Measurements from ENCODE around the gene RNF223.

DNA sequence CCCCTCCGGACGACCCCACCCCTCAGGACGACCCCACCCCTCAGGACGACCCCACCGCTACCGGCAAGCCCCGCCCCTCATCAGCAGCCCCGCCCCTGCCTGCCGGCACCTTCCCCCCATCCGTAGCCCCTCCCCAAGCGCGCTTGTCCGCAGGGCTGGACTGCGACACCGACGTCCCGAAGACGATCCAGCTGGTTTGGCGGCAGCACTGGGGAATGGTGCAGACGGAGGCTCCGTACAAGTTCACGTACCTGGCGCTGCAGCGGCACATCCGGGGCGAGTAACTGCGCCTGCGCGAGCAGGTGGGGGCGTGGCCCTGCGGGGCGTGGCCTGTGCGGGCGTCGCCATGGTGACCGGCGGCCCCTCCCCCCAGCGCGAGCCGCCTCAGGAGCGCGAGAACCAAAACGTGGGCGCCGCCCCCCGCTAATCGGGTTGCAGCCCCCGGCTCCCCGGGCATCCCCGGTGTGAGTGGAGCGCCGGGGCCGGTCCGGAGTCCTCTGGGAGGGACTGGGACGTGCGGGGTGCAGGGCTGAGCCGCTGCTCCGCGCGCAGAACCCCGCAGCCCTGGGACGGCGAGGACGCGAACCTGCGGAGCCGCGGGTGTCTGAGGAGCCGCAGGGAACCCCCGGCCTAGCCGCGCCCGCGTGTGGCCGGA lies 4.9 kb downstream of the RNF223 start:
- TF ChIP-seq, protein P1, sequence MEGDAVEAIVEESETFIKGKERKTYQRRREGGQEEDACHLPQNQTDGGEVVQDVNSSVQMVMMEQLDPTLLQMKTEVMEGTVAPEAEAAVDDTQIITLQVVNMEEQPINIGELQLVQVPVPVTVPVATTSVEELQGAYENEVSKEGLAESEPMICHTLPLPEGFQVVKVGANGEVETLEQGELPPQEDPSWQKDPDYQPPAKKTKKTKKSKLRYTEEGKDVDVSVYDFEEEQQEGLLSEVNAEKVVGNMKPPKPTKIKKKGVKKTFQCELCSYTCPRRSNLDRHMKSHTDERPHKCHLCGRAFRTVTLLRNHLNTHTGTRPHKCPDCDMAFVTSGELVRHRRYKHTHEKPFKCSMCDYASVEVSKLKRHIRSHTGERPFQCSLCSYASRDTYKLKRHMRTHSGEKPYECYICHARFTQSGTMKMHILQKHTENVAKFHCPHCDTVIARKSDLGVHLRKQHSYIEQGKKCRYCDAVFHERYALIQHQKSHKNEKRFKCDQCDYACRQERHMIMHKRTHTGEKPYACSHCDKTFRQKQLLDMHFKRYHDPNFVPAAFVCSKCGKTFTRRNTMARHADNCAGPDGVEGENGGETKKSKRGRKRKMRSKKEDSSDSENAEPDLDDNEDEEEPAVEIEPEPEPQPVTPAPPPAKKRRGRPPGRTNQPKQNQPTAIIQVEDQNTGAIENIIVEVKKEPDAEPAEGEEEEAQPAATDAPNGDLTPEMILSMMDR (IDR thresholded peaks at IDR 0.05), result no peak
- TF ChIP-seq POLR2AphosphoS5 (IDR thresholded peaks at IDR 0.05), result peak in 1 of 2 donors; percentile 17

Data from esophagus muscularis mucosa (tissue), 3 donors.